ENCODE data around the gene ARSG. TPM values are rescaled to one million over a fixed set of nuclear protein-coding genes. Genes with fewer than 3 reads are reported as not detected.

The ARSG gene
- total and polyA plus RNA-seq, 2 experiments from 2014 or later, result 1.7 to 5.1 TPM

DNA sequence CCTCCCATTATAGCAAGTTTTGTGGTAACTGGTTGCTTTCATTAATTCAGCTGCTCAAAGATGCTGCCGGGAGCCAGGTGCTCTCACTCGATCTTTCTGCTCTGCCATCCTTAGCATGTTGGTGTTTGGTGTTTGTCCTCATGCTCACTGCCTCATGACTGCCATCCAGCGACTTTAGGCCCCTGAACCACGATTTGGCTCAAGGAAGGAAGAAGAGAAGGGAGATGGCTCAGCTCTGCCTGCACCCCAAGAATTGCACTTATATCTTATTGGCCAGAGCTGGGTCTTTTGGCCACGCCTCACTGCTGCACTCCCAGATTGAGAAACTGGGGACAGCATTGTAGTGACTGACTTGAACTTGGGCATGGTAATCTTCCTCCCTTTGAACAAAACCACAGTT, 52.7 kb downstream of the ARSG start:
- no peaks in the 10 kb centered on the region for H4K20me1 ChIP-seq (replicated peaks; ENCODE audit: insufficient read depth)
- Mint-ChIP-seq H3K27me3 (ENCODE audit: insufficient read depth, low read depth, poor library complexity) (peaks cover 1% of the 10 kb centered on the region), H3K36me3 (ENCODE audit: low read depth) (peaks cover 4% of the 10 kb centered on the region; the same call in 1 of the 3 replicates), H3K4me1 (peaks cover 15% of the 10 kb centered on the region), H3K27ac (peak overlapping the region; percentile 51), H3K4me3 (no peak overlapping the region), H3K9me3 (no peaks in the 10 kb centered on the region)
- TF ChIP-seq EZH2 (IDR thresholded peaks at IDR 0.05; ENCODE audit: low read depth, unreplicated experiment), result no peak
- TF ChIP-seq CTCF (conservative IDR thresholded peaks at IDR 0.05; ENCODE audit: low read depth in 2 of 2), result 0 out of 4 replicates have a peak, but pooled peaks of 1 of the 2 experiments have one; percentile 12
- no peaks in the 10 kb centered on the region for H3F3A ChIP-seq (replicated peaks; ENCODE audit: low read depth)
- H3K27me3 ChIP-seq (ENCODE audit: insufficient read depth), result no peaks in the 10 kb centered on the region
- H2AFZ ChIP-seq, result no peak overlapping the region
- DNase-seq (ENCODE audit: low spot score) (no peak), ATAC-seq (no peak)
- no peaks in the 10 kb centered on the region for H3K9me2 ChIP-seq (ENCODE audit: insufficient read depth)
- no peak overlapping the region for H3K4me2 ChIP-seq
- H3K27ac ChIP-seq (ENCODE audit: low read depth), result no peak overlapping the region
- no peaks in the 10 kb centered on the region; the same call in 1 of the 2 replicates for H3K4me1 ChIP-seq (ENCODE audit: insufficient read depth)
- no peak overlapping the region for H3K4me3 ChIP-seq
- no peaks in the 10 kb centered on the region for H3K36me3 ChIP-seq (ENCODE audit: insufficient read depth)
- no peaks in the 10 kb centered on the region for H3K79me2 ChIP-seq (replicated peaks; ENCODE audit: insufficient read depth)

DNA sequence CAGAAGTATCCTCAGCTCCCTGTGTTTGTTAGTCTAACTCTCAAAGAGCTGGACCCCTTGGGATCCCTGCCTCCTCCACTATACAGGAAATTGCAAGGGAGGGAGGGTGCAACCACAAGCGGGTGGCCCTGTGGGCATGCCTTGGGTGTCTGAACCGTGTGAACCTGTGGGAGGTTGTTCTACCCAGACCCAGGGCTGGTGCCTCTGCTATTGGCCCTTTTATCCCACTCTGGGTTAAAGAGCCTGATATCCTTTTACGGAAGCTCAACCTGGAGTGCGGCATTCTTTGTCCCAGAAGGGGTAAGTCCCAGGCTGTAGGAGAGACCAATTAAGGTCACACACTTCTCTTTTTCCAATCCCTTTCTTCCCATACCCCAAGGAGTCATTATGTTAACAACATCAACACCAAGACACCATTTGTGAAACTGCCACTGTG, 53.4 kb downstream of the ARSG start:
- Histone ChIP-seq H3K9me2 (ENCODE audit: insufficient read depth) (no peaks in the 10 kb centered on the region), H3K36me3 (ENCODE audit: insufficient read depth) (no peaks in the 10 kb centered on the region), H2AFZ (no peak overlapping the region), H3F3A (replicated peaks; ENCODE audit: low read depth) (no peaks in the 10 kb centered on the region), H3K27me3 (ENCODE audit: insufficient read depth) (no peaks in the 10 kb centered on the region), H3K4me2 (no peak overlapping the region), H3K27ac (ENCODE audit: low read depth) (no peak overlapping the region), H4K20me1 (replicated peaks; ENCODE audit: insufficient read depth) (no peaks in the 10 kb centered on the region), H3K4me3 (no peak overlapping the region), H3K4me1 (ENCODE audit: insufficient read depth) (no peaks in the 10 kb centered on the region; the same call in 1 of the 2 replicates), H3K79me2 (replicated peaks; ENCODE audit: insufficient read depth) (no peaks in the 10 kb centered on the region)
- Mint-ChIP-seq H3K36me3 (ENCODE audit: low read depth) (peaks cover 4% of the 10 kb centered on the region; the same call in 1 of the 3 replicates), H3K4me3 (no peak overlapping the region), H3K27ac (peak overlapping the region; percentile 51; the same call in 1 of the 2 replicates), H3K9me3 (no peaks in the 10 kb centered on the region), H3K4me1 (peaks cover 15% of the 10 kb centered on the region), H3K27me3 (ENCODE audit: insufficient read depth, low read depth, poor library complexity) (peaks cover 1% of the 10 kb centered on the region)
- ATAC-seq (peak; percentile 72), DNase-seq (ENCODE audit: low spot score) (no peak)
- TF ChIP-seq, protein P1, sequence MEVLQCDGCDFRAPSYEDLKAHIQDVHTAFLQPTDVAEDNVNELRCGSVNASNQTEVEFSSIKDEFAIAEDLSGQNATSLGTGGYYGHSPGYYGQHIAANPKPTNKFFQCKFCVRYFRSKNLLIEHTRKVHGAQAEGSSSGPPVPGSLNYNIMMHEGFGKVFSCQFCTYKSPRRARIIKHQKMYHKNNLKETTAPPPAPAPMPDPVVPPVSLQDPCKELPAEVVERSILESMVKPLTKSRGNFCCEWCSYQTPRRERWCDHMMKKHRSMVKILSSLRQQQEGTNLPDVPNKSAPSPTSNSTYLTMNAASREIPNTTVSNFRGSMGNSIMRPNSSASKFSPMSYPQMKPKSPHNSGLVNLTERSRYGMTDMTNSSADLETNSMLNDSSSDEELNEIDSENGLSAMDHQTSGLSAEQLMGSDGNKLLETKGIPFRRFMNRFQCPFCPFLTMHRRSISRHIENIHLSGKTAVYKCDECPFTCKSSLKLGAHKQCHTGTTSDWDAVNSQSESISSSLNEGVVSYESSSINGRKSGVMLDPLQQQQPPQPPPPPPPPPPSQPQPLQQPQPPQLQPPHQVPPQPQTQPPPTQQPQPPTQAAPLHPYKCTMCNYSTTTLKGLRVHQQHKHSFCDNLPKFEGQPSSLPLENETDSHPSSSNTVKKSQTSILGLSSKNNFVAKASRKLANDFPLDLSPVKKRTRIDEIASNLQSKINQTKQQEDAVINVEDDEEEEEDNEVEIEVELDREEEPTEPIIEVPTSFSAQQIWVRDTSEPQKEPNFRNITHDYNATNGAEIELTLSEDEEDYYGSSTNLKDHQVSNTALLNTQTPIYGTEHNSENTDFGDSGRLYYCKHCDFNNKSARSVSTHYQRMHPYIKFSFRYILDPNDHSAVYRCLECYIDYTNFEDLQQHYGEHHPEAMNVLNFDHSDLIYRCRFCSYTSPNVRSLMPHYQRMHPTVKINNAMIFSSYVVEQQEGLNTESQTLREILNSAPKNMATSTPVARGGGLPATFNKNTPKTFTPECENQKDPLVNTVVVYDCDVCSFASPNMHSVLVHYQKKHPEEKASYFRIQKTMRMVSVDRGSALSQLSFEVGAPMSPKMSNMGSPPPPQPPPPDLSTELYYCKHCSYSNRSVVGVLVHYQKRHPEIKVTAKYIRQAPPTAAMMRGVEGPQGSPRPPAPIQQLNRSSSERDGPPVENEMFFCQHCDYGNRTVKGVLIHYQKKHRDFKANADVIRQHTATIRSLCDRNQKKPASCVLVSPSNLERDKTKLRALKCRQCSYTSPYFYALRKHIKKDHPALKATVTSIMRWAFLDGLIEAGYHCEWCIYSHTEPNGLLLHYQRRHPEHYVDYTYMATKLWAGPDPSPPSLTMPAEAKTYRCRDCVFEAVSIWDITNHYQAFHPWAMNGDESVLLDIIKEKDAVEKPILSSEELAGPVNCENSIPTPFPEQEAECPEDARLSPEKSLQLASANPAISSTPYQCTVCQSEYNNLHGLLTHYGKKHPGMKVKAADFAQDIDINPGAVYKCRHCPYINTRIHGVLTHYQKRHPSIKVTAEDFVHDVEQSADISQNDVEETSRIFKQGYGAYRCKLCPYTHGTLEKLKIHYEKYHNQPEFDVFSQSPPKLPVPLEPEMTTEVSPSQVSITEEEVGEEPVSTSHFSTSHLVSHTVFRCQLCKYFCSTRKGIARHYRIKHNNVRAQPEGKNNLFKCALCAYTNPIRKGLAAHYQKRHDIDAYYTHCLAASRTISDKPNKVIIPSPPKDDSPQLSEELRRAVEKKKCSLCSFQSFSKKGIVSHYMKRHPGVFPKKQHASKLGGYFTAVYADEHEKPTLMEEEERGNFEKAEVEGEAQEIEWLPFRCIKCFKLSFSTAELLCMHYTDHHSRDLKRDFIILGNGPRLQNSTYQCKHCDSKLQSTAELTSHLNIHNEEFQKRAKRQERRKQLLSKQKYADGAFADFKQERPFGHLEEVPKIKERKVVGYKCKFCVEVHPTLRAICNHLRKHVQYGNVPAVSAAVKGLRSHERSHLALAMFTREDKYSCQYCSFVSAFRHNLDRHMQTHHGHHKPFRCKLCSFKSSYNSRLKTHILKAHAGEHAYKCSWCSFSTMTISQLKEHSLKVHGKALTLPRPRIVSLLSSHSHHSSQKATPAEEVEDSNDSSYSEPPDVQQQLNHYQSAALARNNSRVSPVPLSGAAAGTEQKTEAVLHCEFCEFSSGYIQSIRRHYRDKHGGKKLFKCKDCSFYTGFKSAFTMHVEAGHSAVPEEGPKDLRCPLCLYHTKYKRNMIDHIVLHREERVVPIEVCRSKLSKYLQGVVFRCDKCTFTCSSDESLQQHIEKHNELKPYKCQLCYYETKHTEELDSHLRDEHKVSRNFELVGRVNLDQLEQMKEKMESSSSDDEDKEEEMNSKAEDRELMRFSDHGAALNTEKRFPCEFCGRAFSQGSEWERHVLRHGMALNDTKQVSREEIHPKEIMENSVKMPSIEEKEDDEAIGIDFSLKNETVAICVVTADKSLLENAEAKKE (CRISPR knock-in tag; IDR thresholded peaks at IDR 0.05), result no peak
- TF ChIP-seq POLR2AphosphoS5 (IDR thresholded peaks at IDR 0.05; ENCODE audit: low read depth) (no peak), EZH2phosphoT487 (IDR thresholded peaks at IDR 0.05; ENCODE audit: unreplicated experiment) (no peak), EZH2 (IDR thresholded peaks at IDR 0.05; ENCODE audit: low read depth, unreplicated experiment) (no peak), CTCF (conservative IDR thresholded peaks at IDR 0.05; ENCODE audit: low read depth in 2 of 2) (no peak), JUNB (IDR thresholded peaks at IDR 0.05; ENCODE audit: unreplicated experiment) (no peak), CREB1 (CRISPR knock-in tag; IDR thresholded peaks at IDR 0.05; ENCODE audit: low read depth) (no peak), ZNF331 (CRISPR knock-in tag; IDR thresholded peaks at IDR 0.05; ENCODE audit: low read depth) (no peak)
